GM20000 (cell line): ENCODE results near the gene ADIPOR1.
"Not testable (repeated sequence)": the region's sequence is repeated elsewhere in the genome, so short reads cannot be mapped to it uniquely, and the experiment has no call there.

ENCODE experiments used
- DNase-seq: peaks from one replicate; pipeline ENCODE4 v3.0.0; 2012; ENCODE audit warnings: low spot score
- TF ChIP-seq, protein P1 (sequence below): IDR thresholded peaks from 2 replicates; pipeline ENCODE4 v1.5.1; 2012; ENCODE audit warnings: mild to moderate bottlenecking, control low read depth; ENCODE audit errors: extremely low read depth, missing control alignments

ADIPOR1 gene

DNA sequence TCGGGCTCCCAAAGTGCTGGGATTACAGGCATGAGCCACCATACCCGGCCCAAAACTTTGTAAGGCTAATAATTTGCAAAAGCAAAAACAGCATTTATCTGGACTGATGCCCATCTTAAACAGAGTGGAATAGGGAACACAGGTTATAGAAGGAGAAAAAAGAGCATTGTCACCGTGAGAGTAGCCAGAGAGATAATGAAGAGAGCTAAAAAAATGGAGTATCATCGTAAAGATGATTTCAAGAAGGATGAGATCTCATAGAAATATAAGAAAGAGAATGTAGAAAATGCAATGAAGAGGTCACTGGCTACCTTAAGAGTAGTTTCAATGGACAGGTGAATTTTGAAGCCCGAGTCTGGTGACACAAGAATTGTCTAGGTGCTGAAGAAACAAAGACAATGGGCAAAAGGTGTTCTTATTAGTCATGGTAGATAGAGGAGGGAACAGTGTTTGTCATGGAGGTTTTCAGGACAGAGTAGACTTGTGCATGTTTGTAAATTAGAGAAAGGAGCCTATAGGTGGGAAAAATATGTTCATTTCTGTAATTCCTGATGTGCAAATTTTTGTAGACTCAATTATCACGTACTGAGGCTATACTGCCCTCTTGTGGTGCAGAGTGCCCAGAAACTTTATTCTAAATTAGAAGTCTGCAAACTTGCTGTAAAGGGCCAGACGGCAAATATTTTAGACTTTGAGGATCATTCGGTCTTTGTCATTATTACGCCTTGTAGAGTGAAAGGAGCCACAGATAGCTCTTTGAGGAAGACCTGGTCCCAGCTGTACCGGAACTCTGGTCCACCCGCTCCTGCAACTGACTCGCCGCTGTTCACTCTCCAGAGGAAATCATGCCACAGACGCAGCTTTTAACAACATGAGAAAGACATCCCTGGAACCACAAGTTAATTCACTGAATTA is 41.0 kb upstream of the ADIPOR1 start:
- peak; percentile 38 for DNase-seq
- TF ChIP-seq, protein P1, sequence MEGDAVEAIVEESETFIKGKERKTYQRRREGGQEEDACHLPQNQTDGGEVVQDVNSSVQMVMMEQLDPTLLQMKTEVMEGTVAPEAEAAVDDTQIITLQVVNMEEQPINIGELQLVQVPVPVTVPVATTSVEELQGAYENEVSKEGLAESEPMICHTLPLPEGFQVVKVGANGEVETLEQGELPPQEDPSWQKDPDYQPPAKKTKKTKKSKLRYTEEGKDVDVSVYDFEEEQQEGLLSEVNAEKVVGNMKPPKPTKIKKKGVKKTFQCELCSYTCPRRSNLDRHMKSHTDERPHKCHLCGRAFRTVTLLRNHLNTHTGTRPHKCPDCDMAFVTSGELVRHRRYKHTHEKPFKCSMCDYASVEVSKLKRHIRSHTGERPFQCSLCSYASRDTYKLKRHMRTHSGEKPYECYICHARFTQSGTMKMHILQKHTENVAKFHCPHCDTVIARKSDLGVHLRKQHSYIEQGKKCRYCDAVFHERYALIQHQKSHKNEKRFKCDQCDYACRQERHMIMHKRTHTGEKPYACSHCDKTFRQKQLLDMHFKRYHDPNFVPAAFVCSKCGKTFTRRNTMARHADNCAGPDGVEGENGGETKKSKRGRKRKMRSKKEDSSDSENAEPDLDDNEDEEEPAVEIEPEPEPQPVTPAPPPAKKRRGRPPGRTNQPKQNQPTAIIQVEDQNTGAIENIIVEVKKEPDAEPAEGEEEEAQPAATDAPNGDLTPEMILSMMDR: peak; percentile 28

DNA sequence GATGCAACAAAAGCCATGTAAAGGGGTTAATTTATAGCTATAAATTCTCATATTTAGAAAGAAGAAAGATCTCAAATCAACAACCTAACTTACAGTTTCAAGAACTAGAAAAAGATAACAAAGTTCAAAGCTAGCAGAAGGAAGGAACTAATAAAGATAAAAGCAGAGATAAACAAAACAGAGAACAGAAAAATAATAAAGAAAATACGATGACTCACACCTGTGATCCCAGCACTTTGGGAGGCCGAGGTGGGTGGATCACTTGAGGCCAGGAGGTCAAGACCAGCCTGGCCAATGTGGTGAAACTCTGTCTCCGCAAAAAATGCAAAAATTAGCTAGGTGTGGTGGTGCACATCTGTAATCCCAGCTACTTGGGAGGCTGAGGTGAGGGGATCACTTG is 36.6 kb upstream of the ADIPOR1 start:
- no peak for DNase-seq
- TF ChIP-seq, protein P1: no peak

DNA sequence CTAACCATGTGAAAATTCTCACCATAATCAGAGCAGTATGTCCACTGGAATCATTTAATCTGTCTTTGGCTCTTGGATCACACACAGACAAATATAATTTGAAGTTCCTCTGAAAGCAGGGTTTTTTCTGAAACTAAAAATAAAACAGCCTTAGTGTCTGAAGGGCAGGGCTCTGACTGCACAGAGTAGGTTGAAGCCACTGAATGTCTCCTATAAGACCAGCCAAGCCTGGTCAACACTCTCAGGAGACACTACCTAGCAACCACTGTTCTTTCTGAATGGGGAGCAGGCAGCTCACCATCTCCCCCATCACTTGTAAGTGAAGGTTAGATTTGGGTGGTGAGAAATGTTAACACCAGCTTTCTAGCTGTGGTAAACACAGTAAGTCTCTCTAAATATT is 33.0 kb upstream of the ADIPOR1 start:
- TF ChIP-seq, protein P1: no peak

DNA sequence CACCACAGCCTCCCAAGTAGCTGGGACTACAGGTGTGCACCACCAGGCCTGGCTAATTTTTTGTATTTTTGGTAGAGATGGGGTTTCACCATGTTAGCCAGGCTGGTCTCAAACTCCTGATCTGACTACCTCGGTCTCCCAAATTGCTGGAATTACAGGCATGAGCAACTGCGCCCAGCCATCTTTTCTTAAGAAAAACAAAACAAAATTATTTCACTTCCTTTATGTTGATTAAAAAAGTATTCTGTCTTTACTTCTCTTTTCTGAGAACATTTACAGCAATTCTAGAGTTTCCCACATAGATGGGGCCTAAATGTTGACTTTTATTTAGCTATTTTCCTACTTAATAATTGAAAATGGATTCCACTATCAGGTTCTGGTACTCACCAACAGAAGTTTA is 31.8 kb upstream of the ADIPOR1 start:
- DNase-seq: no peak
- TF ChIP-seq, protein P1: no peak

More for the DNA sequence above, 33.0 kb upstream of the ADIPOR1 start:
- DNase-seq: no peak

DNA sequence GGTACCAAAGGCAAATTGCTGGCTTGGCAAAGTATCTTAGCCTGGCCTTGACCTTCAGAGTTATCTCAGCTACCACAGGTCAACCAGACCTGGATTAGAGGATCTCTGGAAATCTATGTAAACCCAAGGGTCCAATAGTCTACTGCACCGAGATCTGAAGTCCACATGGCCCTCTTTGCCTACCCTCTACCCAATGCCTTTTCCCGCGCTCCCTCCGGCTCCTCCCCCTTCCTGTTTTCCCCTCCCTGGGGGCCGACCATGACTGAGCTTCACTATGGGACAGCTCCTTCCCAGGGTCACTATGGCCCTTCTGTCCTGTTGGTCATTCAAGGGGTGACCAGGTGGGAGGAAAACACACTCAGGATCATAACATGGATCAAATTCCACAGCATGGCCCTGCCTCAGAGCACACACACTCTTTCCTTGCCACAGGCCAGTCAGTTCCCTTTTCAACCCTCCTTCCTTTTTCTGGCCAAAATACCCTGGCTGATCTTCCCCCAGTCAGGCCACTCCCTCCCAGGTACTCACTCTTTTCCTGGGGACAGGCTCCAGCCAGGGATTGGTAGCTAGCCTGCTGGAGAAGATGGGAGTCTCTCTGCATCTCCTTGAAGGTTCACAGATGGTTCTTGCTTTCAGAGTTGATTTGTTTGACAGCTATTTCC is 29.9 kb upstream of the ADIPOR1 start:
- DNase-seq: no peak
- TF ChIP-seq, protein P1: no peak

DNA sequence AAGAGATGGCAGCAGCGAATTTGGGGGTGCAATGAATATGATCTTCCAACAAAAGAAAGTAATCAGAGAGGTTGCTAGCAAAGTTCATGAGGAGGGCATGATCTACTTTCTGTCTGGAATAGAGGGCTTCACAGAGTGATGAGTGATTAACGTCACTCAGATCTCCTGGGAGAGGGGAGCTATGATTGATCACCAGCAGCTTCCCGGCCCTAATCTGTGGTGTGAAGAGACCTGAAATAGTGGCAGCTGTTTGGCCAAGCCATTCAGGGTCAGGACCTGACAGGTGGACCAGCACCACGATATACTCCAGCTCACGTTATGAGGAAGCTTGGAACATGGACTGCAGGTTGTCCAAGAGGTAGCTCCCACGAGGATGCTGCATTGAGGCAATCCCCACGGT is 29.1 kb upstream of the ADIPOR1 start:
- TF ChIP-seq, protein P1: no peak
- no peak for DNase-seq

DNA sequence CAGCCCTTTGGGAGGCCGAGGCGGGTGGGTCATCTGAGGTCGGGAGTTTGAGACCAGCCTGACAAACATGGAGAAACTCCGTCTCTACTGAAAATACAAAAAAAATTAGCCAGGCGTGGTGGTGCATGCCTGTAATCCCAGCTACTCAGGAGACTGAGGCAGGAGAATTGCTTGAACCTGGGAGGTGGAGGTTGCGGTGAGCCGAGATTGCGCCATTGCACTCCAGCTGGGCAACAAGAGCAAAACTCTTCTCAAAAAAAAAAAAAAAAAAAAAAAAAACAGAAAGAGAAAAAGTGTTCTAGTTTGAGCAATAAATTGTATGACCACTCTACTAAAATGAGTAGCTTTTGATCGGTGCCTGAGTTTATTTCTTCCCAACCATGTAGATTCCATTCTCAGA is 28.0 kb upstream of the ADIPOR1 start:
- DNase-seq: not testable (repeated sequence)
